Panc1 (cell line): Measurements from ENCODE around the gene DYNC1I1. TPM values are rescaled to one million over a fixed set of nuclear protein-coding genes. Genes with fewer than 3 reads are reported as not detected.

Experiments used
- ATAC-seq: fragments of 200-7000 bp; cut with Tn5 transposase; 2 replicates; pipeline ENCODE4 v1.9.1; 2020; ENCODE audit warnings: mild to moderate bottlenecking, moderate library complexity
- BruUV-seq: library from RNA; stranded (reverse); fragments of 400-500 nt; replicated peaks from 2 replicates; lab custom pipeline; 2021; lab: Mats Ljungman, UMichigan
- CTCF ChIA-PET: fragments of 300-600 bp; sonication (Branson Sonifier 250); formaldehyde crosslinking; loops from one replicate; lab custom pipeline; 2022; ENCODE audit warnings: antibody characterized with exemption; lab: Charles Lee
- POLR2A ChIA-PET: fragments of 300-600 bp; sonication (Branson Sonifier 250); formaldehyde crosslinking; loops from one replicate; lab custom pipeline; 2022; ENCODE audit warnings: antibody characterized with exemption; lab: Charles Lee
- DNase-seq: peaks from one replicate; pipeline ENCODE4 v3.0.0-alpha.2; 2010; ENCODE audit warnings: low read depth, low spot score
- H3K27ac ChIP-seq: 2 replicates; pipeline ENCODE4 v1.5.1; 2011; ENCODE audit warnings: mild to moderate bottlenecking, low read length, inconsistent platforms
- H3K27me3 ChIP-seq: fragments of 200-500 bp; sonication (Bioruptor generic); 2 replicates; pipeline ENCODE4 v1.6.0; 2014; ENCODE audit warnings: low read length, inconsistent platforms; ENCODE audit not compliant: control insufficient read depth, insufficient read depth
- H3K36me3 ChIP-seq: fragments of 200-500 bp; sonication (Bioruptor generic); 2 replicates; pipeline ENCODE4 v1.5.1; 2014; ENCODE audit warnings: inconsistent platforms, mild to moderate bottlenecking, low read length, moderate library complexity; ENCODE audit not compliant: control insufficient read depth, insufficient read depth
- H3K4me1 ChIP-seq: 2 replicates; pipeline ENCODE4 v1.5.1; 2011; ENCODE audit warnings: inconsistent platforms, mild to moderate bottlenecking, low read length, moderate library complexity; ENCODE audit not compliant: control insufficient read depth, insufficient read depth
- H3K4me3 ChIP-seq, 2 experiments: 2 replicates each; pipeline ENCODE4 v1.5.1; 2011 to 2012; ENCODE audit warnings: low read depth in 2 of 2, low read length in 2 of 2, mild to moderate bottlenecking in 2 of 2, inconsistent platforms in 1 of 2, moderate library complexity in 1 of 2
- H3K9me3 ChIP-seq: fragments of 200-500 bp; sonication (Bioruptor generic); 2 replicates; pipeline ENCODE4 v1.5.1; 2014; ENCODE audit warnings: low read depth, mild to moderate bottlenecking, inconsistent platforms, low read length, moderate library complexity; ENCODE audit not compliant: control insufficient read depth, insufficient read depth
- CTCF ChIP-seq: fragments of 450-650 bp; IDR thresholded peaks from 2 replicates; pipeline ENCODE4 v1.5.1; 2017; ENCODE audit warnings: mild to moderate bottlenecking
- POLR2AphosphoS5 ChIP-seq: IDR thresholded peaks from 2 replicates; pipeline ENCODE4 v1.6.1; 2012; ENCODE audit warnings: mild to moderate bottlenecking, low read depth, low read length, moderate library complexity
- SIN3A ChIP-seq: IDR thresholded peaks from 2 replicates; pipeline ENCODE4 v1.6.1; 2012; ENCODE audit warnings: low read depth, mild to moderate bottlenecking, low read length, moderate library complexity, borderline replicate concordance; ENCODE audit not compliant: insufficient read depth
- TCF7L2 ChIP-seq: IDR thresholded peaks from 2 replicates; pipeline ENCODE4 v1.6.1; 2011; ENCODE audit warnings: mild to moderate bottlenecking, low read depth, low read length, inconsistent platforms
- in situ Hi-C: cut with HindIII; loops from 2 replicates; pipeline ENCODE4 v1.10.0; 2016; ENCODE audit warnings: low sequenced_read_pairs, low pct_unique_long_range_greater_than_20kb
- intact Hi-C: fragments of 100-400 bp; cut with micrococcal nuclease; formaldehyde crosslinking; loops from one replicate; pipeline ENCODE4 v1.10.0; 2022; ENCODE audit not compliant: unreplicated experiment
- total RNA-seq: library from RNA; stranded (reverse); gene quantifications from one replicate; pipeline ENCODE4 v1.2.1, GENCODE V29; 2021; ENCODE audit not compliant: unreplicated experiment
- TF ChIP-seq, protein P1 (sequence below), 2 experiments: IDR thresholded peaks; 2 replicates each; pipeline ENCODE4 v1.6.1; 2011 to 2012; ENCODE audit warnings: low read depth in 2 of 2, control low read depth in 1 of 2, low read length in 1 of 2, mild to moderate bottlenecking in 1 of 2, moderate library complexity in 1 of 2; ENCODE audit not compliant: insufficient read depth in 1 of 2

DYNC1I1 gene
- total RNA-seq, 1 experiment from 2014 or later, result 0.13 TPM

DNA sequence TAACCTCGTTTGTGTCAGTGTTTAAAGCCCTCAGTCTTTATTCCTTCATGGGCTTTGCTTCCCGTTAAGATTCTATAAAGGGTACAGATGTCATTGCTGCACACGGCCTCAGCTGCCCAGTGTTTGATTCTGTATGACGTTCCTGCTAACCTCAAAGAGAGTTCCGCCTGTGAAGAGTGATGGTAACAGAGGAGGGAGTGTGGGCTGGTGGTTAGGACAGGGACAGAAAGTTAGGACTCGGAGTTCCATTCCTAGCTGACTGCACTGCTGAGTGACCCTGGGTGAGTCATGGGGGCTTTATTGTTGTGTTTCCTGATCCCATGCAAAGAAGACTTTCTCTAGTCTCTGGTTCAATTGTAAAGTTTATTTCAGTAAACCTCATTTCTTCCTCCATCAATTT, 227.1 kb downstream of the DYNC1I1 start:
- in situ Hi-C loops, result no loop called here
- no peak overlapping the region for H3K4me3 ChIP-seq
- ChIA-PET CTCF (no interaction called here), POLR2A (no interaction called here)
- intact Hi-C loops, result no loop called here
- H3K9me3 ChIP-seq, result no peaks in the 10 kb centered on the region
- no peaks in the 10 kb centered on the region for H3K4me1 ChIP-seq
- DNase-seq (no peak), ATAC-seq (no peak)
- H3K36me3 ChIP-seq, result no peaks in the 10 kb centered on the region
- BruUV-seq, result no TSS peak
- no peak overlapping the region for H3K27ac ChIP-seq
- peaks cover 1% of the 10 kb centered on the region; the same call in 1 of the 2 replicates for H3K27me3 ChIP-seq
- TF ChIP-seq, protein P1, sequence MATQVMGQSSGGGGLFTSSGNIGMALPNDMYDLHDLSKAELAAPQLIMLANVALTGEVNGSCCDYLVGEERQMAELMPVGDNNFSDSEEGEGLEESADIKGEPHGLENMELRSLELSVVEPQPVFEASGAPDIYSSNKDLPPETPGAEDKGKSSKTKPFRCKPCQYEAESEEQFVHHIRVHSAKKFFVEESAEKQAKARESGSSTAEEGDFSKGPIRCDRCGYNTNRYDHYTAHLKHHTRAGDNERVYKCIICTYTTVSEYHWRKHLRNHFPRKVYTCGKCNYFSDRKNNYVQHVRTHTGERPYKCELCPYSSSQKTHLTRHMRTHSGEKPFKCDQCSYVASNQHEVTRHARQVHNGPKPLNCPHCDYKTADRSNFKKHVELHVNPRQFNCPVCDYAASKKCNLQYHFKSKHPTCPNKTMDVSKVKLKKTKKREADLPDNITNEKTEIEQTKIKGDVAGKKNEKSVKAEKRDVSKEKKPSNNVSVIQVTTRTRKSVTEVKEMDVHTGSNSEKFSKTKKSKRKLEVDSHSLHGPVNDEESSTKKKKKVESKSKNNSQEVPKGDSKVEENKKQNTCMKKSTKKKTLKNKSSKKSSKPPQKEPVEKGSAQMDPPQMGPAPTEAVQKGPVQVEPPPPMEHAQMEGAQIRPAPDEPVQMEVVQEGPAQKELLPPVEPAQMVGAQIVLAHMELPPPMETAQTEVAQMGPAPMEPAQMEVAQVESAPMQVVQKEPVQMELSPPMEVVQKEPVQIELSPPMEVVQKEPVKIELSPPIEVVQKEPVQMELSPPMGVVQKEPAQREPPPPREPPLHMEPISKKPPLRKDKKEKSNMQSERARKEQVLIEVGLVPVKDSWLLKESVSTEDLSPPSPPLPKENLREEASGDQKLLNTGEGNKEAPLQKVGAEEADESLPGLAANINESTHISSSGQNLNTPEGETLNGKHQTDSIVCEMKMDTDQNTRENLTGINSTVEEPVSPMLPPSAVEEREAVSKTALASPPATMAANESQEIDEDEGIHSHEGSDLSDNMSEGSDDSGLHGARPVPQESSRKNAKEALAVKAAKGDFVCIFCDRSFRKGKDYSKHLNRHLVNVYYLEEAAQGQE (IDR thresholded peaks at IDR 0.05; ENCODE audit: insufficient read depth in 1 of 2, low read depth in 2 of 2, low read length in 1 of 2), result no peak
- no peak for TF ChIP-seq SIN3A
- no peak for TF ChIP-seq TCF7L2
- TF ChIP-seq CTCF, result no peak
- no peak for TF ChIP-seq POLR2AphosphoS5

DNA sequence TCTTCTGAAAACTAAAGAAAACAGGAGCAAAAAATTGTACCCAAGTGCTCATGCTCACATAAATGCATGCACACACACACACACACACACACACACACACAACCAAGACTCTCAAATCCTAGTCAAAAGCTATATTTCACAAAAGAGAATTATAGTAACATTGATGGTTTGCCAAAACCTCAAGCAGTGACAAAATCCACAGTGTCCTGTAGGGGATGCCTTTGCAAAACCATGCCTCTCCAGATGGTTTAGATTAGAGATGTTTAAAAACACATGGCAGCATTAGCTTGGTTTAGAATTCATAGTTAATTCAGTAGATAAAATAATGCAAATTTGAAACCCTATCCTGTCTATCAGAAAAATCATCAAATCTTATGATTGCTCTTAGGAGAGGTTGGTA, 232.2 kb downstream of the DYNC1I1 start:
- ATAC-seq (no peak), DNase-seq (no peak)
- TF ChIP-seq TCF7L2 (no peak), SIN3A (no peak), POLR2AphosphoS5 (no peak), CTCF (no peak)
- TF ChIP-seq, protein P1 (IDR thresholded peaks at IDR 0.05; ENCODE audit: insufficient read depth in 1 of 2, low read depth in 2 of 2, low read length in 1 of 2), result no peak
- intact Hi-C loops, result no loop called here
- in situ Hi-C loops, result no loop called here
- Histone ChIP-seq H3K27ac (no peak overlapping the region), H3K27me3 (peaks cover 2% of the 10 kb centered on the region; the same call in 1 of the 2 replicates), H3K4me3 (no peak overlapping the region), H3K9me3 (no peaks in the 10 kb centered on the region), H3K36me3 (no peaks in the 10 kb centered on the region), H3K4me1 (no peaks in the 10 kb centered on the region)
- ChIA-PET POLR2A (no interaction called here), CTCF (no interaction called here)
- no TSS peak for BruUV-seq
